GM23248 (cell line): ENCODE results near the gene MAPT.

Experiments used
- EZH2 ChIP-seq: fragments of 200-600 bp; sonication (generic); IDR thresholded peaks from 2 replicates; pipeline ENCODE4 v1.6.1; 2018; ENCODE audit warnings: antibody characterized with exemption, mild to moderate bottlenecking; ENCODE audit not compliant: insufficient read depth, poor library complexity, severe bottlenecking
- EZH2phosphoT487 ChIP-seq: fragments of 200-600 bp; sonication (generic); IDR thresholded peaks from 2 replicates; pipeline ENCODE4 v1.6.1; 2018; ENCODE audit warnings: antibody characterized with exemption, moderate library complexity, mild to moderate bottlenecking, low read depth; ENCODE audit not compliant: insufficient read depth

- TF ChIP-seq EZH2 (no peak), EZH2phosphoT487 (no peak)
These were observed 48.8 kb upstream of the MAPT start for GRCh38 chr17:45845376-45846185.
